Measurements from ENCODE around the gene TFDP1.

TFDP1 gene

GRCh38 chr13:113605461-113605860 lies 20.9 kb downstream of the TFDP1 start:
- H3K4me3 ChIP-seq (ENCODE audit: low read length) = no peak overlapping the region
- no peak for TF ChIP-seq CTCF (conservative IDR thresholded peaks at IDR 0.05; ENCODE audit: low read length)
- no peak for DNase-seq (ENCODE audit: low read depth)

- DNase-seq (ENCODE audit: low read depth) = no peak
- no peak for TF ChIP-seq CTCF (conservative IDR thresholded peaks at IDR 0.05; ENCODE audit: low read length)
Measured at GRCh38 chr13:113605866-113606438, 21.4 kb downstream of the TFDP1 start.

GRCh38 chr13:113607056-113607888 lies 22.7 kb downstream of the TFDP1 start:
- H3K4me3 ChIP-seq (ENCODE audit: low read length) = no peak overlapping the region
- no peak for TF ChIP-seq CTCF (conservative IDR thresholded peaks at IDR 0.05; ENCODE audit: low read length)
- no peak for DNase-seq (ENCODE audit: low read depth)

More at GRCh38 chr13:113605866-113606438, 21.4 kb downstream of the TFDP1 start:
- no peak overlapping the region for H3K4me3 ChIP-seq (ENCODE audit: low read length)

GRCh38 chr13:113607889-113608635 lies 23.5 kb downstream of the TFDP1 start:
- TF ChIP-seq CTCF (conservative IDR thresholded peaks at IDR 0.05; ENCODE audit: low read length) = no peak
- H3K4me3 ChIP-seq (ENCODE audit: low read length) = no peak overlapping the region
- DNase-seq (ENCODE audit: low read depth) = no peak

GRCh38 chr13:113608967-113609533 lies 24.5 kb downstream of the TFDP1 start:
- DNase-seq (ENCODE audit: low read depth) = no peak
- no peak overlapping the region for H3K4me3 ChIP-seq (ENCODE audit: low read length)
- no peak for TF ChIP-seq CTCF (conservative IDR thresholded peaks at IDR 0.05; ENCODE audit: low read length)

GRCh38 chr13:113609616-113610015 lies 25.1 kb downstream of the TFDP1 start:
- TF ChIP-seq CTCF (conservative IDR thresholded peaks at IDR 0.05; ENCODE audit: low read length) = no peak
- no peak overlapping the region for H3K4me3 ChIP-seq (ENCODE audit: low read length)
- DNase-seq (ENCODE audit: low read depth) = no peak

Data from AG10803 (cell line).